HCT116 (cell line): ENCODE data around the gene PIH1D1.

Experiments
- CTCF ChIP-seq, 3 experiments: fragments of 200-600 bp in 1 of 3; sonication (generic) in 1 of 3; IDR thresholded peaks in 2 of 3; conservative IDR thresholded peaks in 1 of 3; 2 replicates each; pipeline ENCODE4 v1.5.1; 2012 to 2017; ENCODE audit warnings: low read depth in 2 of 3, low read length in 2 of 3, antibody characterized with exemption in 1 of 3, borderline replicate concordance in 1 of 3, control low read depth in 1 of 3, mild to moderate bottlenecking in 1 of 3, mixed read lengths in 1 of 3, mixed run types in 1 of 3, moderate library complexity in 1 of 3; ENCODE audit not compliant: insufficient read depth in 1 of 3
- POLR2AphosphoS5 ChIP-seq: IDR thresholded peaks from 2 replicates; pipeline ENCODE4 v1.6.1; 2011; ENCODE audit warnings: mild to moderate bottlenecking, low read depth, low read length, moderate library complexity
- REST ChIP-seq: IDR thresholded peaks from 2 replicates; pipeline ENCODE4 v1.6.1; 2012; ENCODE audit warnings: low read depth

GRCh38 chr19:49425922-49426592, 25.6 kb downstream of the PIH1D1 start:
- TF ChIP-seq CTCF (IDR thresholded peaks at IDR 0.05 in 2 of 3, conservative IDR thresholded peaks at IDR 0.05 in 1 of 3; ENCODE audit: borderline replicate concordance in 1 of 3, insufficient read depth in 1 of 3, low read depth in 2 of 3, low read length in 2 of 3) (no peak), POLR2AphosphoS5 (peak; percentile 73), REST (no peak)
